IMR-90 (cell line): Measurements from ENCODE around the gene ITPR3. TPM values are rescaled to one million over a fixed set of nuclear protein-coding genes. Genes with fewer than 3 reads are reported as not detected.

Source experiments
- ATAC-seq: fragments of 200-7000 bp; cut with Tn5 transposase; 2 replicates; pipeline ENCODE4 v1.9.1; 2020; ENCODE audit warnings: low read depth, mild to moderate bottlenecking, moderate library complexity
- BruUV-seq: library from RNA; stranded (reverse); fragments of 400-500 nt; replicated peaks from 2 replicates; lab custom pipeline; 2021; lab: Mats Ljungman, UMichigan
- CTCF ChIA-PET: fragments of 300-600 bp; formaldehyde crosslinking; extraction: SDS; loops from one replicate; lab custom pipeline; 2021; ENCODE audit warnings: antibody characterized with exemption; lab: Yijun Ruan, JAX
- POLR2A ChIA-PET: fragments of 300-600 bp; sonication (Branson Sonifier 250); formaldehyde crosslinking; loops from one replicate; lab custom pipeline; 2022; ENCODE audit warnings: antibody characterized with exemption; ENCODE audit not compliant: unreplicated experiment; lab: Charles Lee
- DNase-seq: peaks from one replicate; pipeline ENCODE4 v3.0.0; 2013
- H2AFZ ChIP-seq: replicated peaks from 2 replicates; pipeline ENCODE3; 2013; ENCODE audit warnings: low read length, mild to moderate bottlenecking; ENCODE audit not compliant: poor library complexity
- H2AK5ac ChIP-seq: 2 replicates; pipeline ENCODE4 v1.6.1; 2013; ENCODE audit warnings: low read depth, low read length, inconsistent platforms
- H2AK9ac ChIP-seq: replicated peaks from 2 replicates; pipeline ENCODE3; 2013; ENCODE audit warnings: mild to moderate bottlenecking, low read depth, low read length, moderate library complexity; ENCODE audit not compliant: poor library complexity
- H2BK120ac ChIP-seq: 2 replicates; pipeline ENCODE4 v1.6.1; 2013; ENCODE audit warnings: low read depth, low read length, inconsistent platforms
- H2BK15ac ChIP-seq: 3 replicates; pipeline ENCODE4 v1.6.1; 2013; ENCODE audit warnings: low read depth, low read length, inconsistent platforms
- H2BK20ac ChIP-seq: 2 replicates; pipeline ENCODE4 v1.6.1; 2013; ENCODE audit warnings: low read depth, mild to moderate bottlenecking, inconsistent platforms, low read length, moderate library complexity
- H2BK5ac ChIP-seq: 2 replicates; pipeline ENCODE4 v1.6.1; 2013; ENCODE audit warnings: mild to moderate bottlenecking, low read depth, low read length, inconsistent platforms; ENCODE audit not compliant: poor library complexity, severe bottlenecking
- H3K14ac ChIP-seq: replicated peaks from 2 replicates; pipeline ENCODE4 v1.6.1; 2013; ENCODE audit warnings: low read depth, low read length, inconsistent platforms
- H3K18ac ChIP-seq: 2 replicates; pipeline ENCODE4 v1.6.1; 2013; ENCODE audit warnings: low read depth, low read length, control low read depth
- H3K23ac ChIP-seq: 2 replicates; pipeline ENCODE4 v1.6.1; 2013; ENCODE audit warnings: low read depth, low read length, inconsistent platforms
- H3K27ac ChIP-seq: 2 replicates; pipeline ENCODE4 v1.5.1; 2013; ENCODE audit warnings: mild to moderate bottlenecking, control low read depth, low read length; ENCODE audit not compliant: insufficient read depth
- H3K27me3 ChIP-seq: 2 replicates; pipeline ENCODE4 v1.6.1; 2013; ENCODE audit warnings: low read length; ENCODE audit not compliant: control insufficient read depth, insufficient read depth
- H3K36me3 ChIP-seq: 2 replicates; pipeline ENCODE4 v1.6.1; 2013; ENCODE audit warnings: low read length, mixed read lengths; ENCODE audit not compliant: control insufficient read depth, insufficient read depth
- H3K4ac ChIP-seq: 2 replicates; pipeline ENCODE4 v1.6.1; 2013; ENCODE audit warnings: low read depth, low read length, inconsistent platforms
- H3K4me1 ChIP-seq: 2 replicates; pipeline ENCODE4 v1.6.1; 2013; ENCODE audit warnings: low read length, mixed read lengths; ENCODE audit not compliant: control insufficient read depth, insufficient read depth
- H3K4me2 ChIP-seq: 2 replicates; pipeline ENCODE4 v1.6.1; 2013; ENCODE audit warnings: low read depth, mild to moderate bottlenecking, control low read depth, low read length, moderate library complexity
- H3K4me3 ChIP-seq: 2 replicates; pipeline ENCODE4 v1.5.1; 2013; ENCODE audit warnings: low read depth, mild to moderate bottlenecking, control low read depth, low read length, moderate library complexity; ENCODE audit not compliant: insufficient read depth
- H3K56ac ChIP-seq: 2 replicates; pipeline ENCODE4 v1.6.1; 2013; ENCODE audit warnings: low read length, inconsistent platforms; ENCODE audit not compliant: insufficient read depth; ENCODE audit errors: extremely low read depth
- H3K79me1 ChIP-seq, 2 experiments: 2 replicates each; pipeline ENCODE4 v1.6.1; 2013; ENCODE audit warnings: low read length in 2 of 2, inconsistent platforms in 1 of 2, low read depth in 1 of 2
- H3K9ac ChIP-seq: 2 replicates; pipeline ENCODE4 v1.6.1; 2013; ENCODE audit warnings: low read depth, low read length, control low read depth
- H3K9me1 ChIP-seq: 2 replicates; pipeline ENCODE4 v1.6.1; 2013; ENCODE audit warnings: low read length, inconsistent platforms; ENCODE audit not compliant: insufficient read depth
- H3K9me3 ChIP-seq: 2 replicates; pipeline ENCODE4 v1.6.1; 2013; ENCODE audit warnings: low read length; ENCODE audit not compliant: control insufficient read depth, insufficient read depth
- H4K20me1 ChIP-seq: 2 replicates; pipeline ENCODE4 v1.6.1; 2013; ENCODE audit warnings: low read length, inconsistent platforms; ENCODE audit not compliant: insufficient read depth
- H4K5ac ChIP-seq: 2 replicates; pipeline ENCODE4 v1.6.1; 2013; ENCODE audit warnings: mild to moderate bottlenecking, low read depth, low read length, control low read depth
- H4K8ac ChIP-seq, 2 experiments: 2 replicates each; pipeline ENCODE4 v1.6.1; 2013; ENCODE audit warnings: low read depth in 2 of 2, low read length in 2 of 2, control low read depth in 1 of 2, inconsistent platforms in 1 of 2
- H4K91ac ChIP-seq: 2 replicates; pipeline ENCODE4 v1.6.1; 2013; ENCODE audit warnings: low read depth, low read length, inconsistent platforms; ENCODE audit not compliant: insufficient read depth
- BHLHE40 ChIP-seq: fragments of 150-350 bp; IDR thresholded peaks from 2 replicates; pipeline ENCODE4 v1.6.1; 2016; ENCODE audit warnings: mild to moderate bottlenecking, low read depth, low read length
- CEBPB ChIP-seq: IDR thresholded peaks from 2 replicates; pipeline ENCODE4 v1.6.1; 2012; ENCODE audit warnings: low read depth, low read length, improper control_type of control experiment
- CHD1 ChIP-seq: IDR thresholded peaks from 2 replicates; pipeline ENCODE4 v1.6.1; 2012; ENCODE audit warnings: low read depth, low read length, improper control_type of control experiment
- FOS ChIP-seq: fragments of 150-350 bp; IDR thresholded peaks from 2 replicates; pipeline ENCODE4 v1.6.1; 2016; ENCODE audit warnings: low read depth, low read length
- MAFK ChIP-seq: IDR thresholded peaks from 2 replicates; pipeline ENCODE4 v1.6.1; 2012; ENCODE audit warnings: low read depth, low read length, improper control_type of control experiment
- MAZ ChIP-seq: IDR thresholded peaks from 2 replicates; pipeline ENCODE4 v1.6.1; 2012; ENCODE audit warnings: low read depth, mild to moderate bottlenecking, low read length, improper control_type of control experiment, moderate library complexity, borderline replicate concordance
- MXI1 ChIP-seq: IDR thresholded peaks from 2 replicates; pipeline ENCODE4 v1.6.1; 2012; ENCODE audit warnings: low read depth, mild to moderate bottlenecking, low read length, moderate library complexity, borderline replicate concordance
- NFE2L2 ChIP-seq: fragments of 150-350 bp; IDR thresholded peaks from 2 replicates; pipeline ENCODE4 v1.6.1; 2016; ENCODE audit warnings: low read depth, mild to moderate bottlenecking, low read length
- POLR2A ChIP-seq: IDR thresholded peaks from 2 replicates; pipeline ENCODE4 v1.6.1; 2012; ENCODE audit warnings: mild to moderate bottlenecking, low read depth, low read length
- RAD21 ChIP-seq: IDR thresholded peaks from 2 replicates; pipeline ENCODE4 v1.6.1; 2012; ENCODE audit warnings: low read length, improper control_type of control experiment
- RCOR1 ChIP-seq: IDR thresholded peaks from 2 replicates; pipeline ENCODE4 v1.6.1; 2012; ENCODE audit warnings: mild to moderate bottlenecking, low read length, improper control_type of control experiment; ENCODE audit not compliant: insufficient replicate concordance
- RFX5 ChIP-seq: IDR thresholded peaks from 2 replicates; pipeline ENCODE4 v1.8.0; 2012; ENCODE audit warnings: low read depth, mild to moderate bottlenecking, low read length, moderate library complexity
- SMC3 ChIP-seq: fragments of 150-350 bp; IDR thresholded peaks from 2 replicates; pipeline ENCODE4 v1.6.1; 2016; ENCODE audit warnings: low read depth, mild to moderate bottlenecking, antibody characterized with exemption, low read length, moderate library complexity
- WGBS, 2 experiments: methylation state at CpG; one replicate each; pipeline versions ENCODE4 v1.1.5 to v1.1.7; 2013; ENCODE audit warnings: missing lambda C conversion rate in 2 of 2; ENCODE audit not compliant: insufficient read length in 1 of 2; ENCODE audit errors: extremely low coverage in 2 of 2; 5-methylcytosine and 5-hydroxymethylcytosine counted together
- dilution Hi-C: fragments of 300-500 bp; cut with HindIII; formaldehyde crosslinking; loops from one replicate; pipeline ENCODE4 v1.14.3; 2018; ENCODE audit warnings: low sequenced_read_pairs; ENCODE audit not compliant: unreplicated experiment
- in situ Hi-C: fragments of 300-500 bp; cut with MboI; formaldehyde crosslinking; loops from 3 replicates; pipeline ENCODE4 v1.14.3; 2019; ENCODE audit warnings: low sequenced_read_pairs, inconsistent platforms, mixed read lengths
- intact Hi-C: fragments of 100-400 bp; cut with micrococcal nuclease; formaldehyde crosslinking; loops from 2 replicates; pipeline ENCODE4 v1.10.0; 2022
- polyA plus RNA-seq, 3 experiments: library from polyadenylated mRNA; depleted of rRNA; stranded (reverse); fragments of >200 nt; gene quantifications; 2 replicates each; pipeline ENCODE4 v1.2.3, GENCODE V29; 2012; ENCODE audit warnings: low replicate concordance in 1 of 3
- total RNA-seq: library from RNA; depleted of rRNA; stranded (reverse); fragments of >200 nt; gene quantifications from 2 replicates; pipeline ENCODE4 v1.2.3, GENCODE V29; 2012
- TF ChIP-seq, protein P1 (sequence below): fragments of 150-350 bp; IDR thresholded peaks from 2 replicates; pipeline ENCODE4 v1.6.1; 2017; ENCODE audit warnings: mild to moderate bottlenecking, antibody characterized with exemption, low read length, low read depth
- TF ChIP-seq, protein P2 (sequence below): conservative IDR thresholded peaks from 2 replicates; pipeline ENCODE4 v1.5.1; 2012; ENCODE audit warnings: mild to moderate bottlenecking, low read depth, low read length, improper control_type of control experiment

The ITPR3 gene
- total and polyA plus RNA-seq, 2 of the 4 experiments (the other 2 are of a cell fraction) = 1.6 to 3.7 TPM

DNA sequence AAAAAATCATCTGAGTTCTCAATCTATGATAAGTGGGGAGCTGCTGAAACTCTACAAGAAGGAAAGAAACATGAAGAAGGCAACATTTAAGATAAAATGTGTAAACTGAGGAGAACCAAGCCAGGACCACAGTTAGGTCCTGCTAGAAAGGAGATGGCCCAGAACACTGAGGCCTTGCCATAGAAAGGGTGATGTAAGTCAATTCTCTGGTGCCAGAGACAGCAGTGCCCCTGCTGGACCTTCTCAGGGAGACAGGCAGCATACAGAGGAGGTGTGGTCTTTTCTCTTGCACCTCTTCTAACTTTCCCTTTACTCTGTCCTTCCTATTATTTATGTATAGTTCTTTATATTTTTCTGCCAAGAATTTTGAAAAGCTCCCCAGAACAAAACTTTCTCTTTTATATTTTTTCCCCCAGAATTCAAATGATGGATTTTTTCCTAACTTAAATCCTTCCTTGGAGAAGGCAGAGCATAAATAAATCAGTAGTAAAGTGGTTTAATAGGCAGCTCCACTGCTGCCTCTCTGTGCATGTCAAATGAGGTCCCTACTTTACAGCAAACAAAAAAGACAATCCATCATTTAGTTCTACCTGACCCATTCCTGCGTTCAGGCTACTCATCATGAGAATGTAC lies 81.3 kb downstream of the ITPR3 start:
- WGBS, 2 experiments = no CpG with 5 or more reads among the region's 1 CpG
- dilution Hi-C loops = no loop called here
- in situ Hi-C loops = loop anchor here (5.0 to 10.0 kb wide), 2 partner anchors 115 to 248 kb away; partner anchors contain the start of gene ZBTB9
- Histone ChIP-seq H3K79me1 (peaks cover 5 to 28% of the 10 kb centered on the region in 2 experiments; a peak in 2 of 4 replicates), H3K9me3 (no peaks in the 10 kb centered on the region), H3K9me1 (peaks cover 7% of the 10 kb centered on the region; the same call in 1 of the 2 replicates), H3K36me3 (peaks cover 8% of the 10 kb centered on the region), H4K5ac (no peak overlapping the region), H2AK5ac (no peak overlapping the region), H3K4me3 (no peak overlapping the region), H4K8ac (no peak overlapping the region), H3K23ac (no peak overlapping the region), H2BK5ac (no peak overlapping the region), H4K20me1 (no peaks in the 10 kb centered on the region), H3K9ac (no peak overlapping the region), H3K4me2 (no peak overlapping the region), H3K4ac (no peak overlapping the region), H3K4me1 (peaks cover 2% of the 10 kb centered on the region; the same call in 1 of the 2 replicates), H4K91ac (no peak overlapping the region), H3K14ac (no peak overlapping the region), H2AFZ (no peak overlapping the region), H2BK15ac (no peak overlapping the region), H2AK9ac (no peak overlapping the region), H2BK120ac (no peak overlapping the region), H3K18ac (no peak overlapping the region), H3K27me3 (no peaks in the 10 kb centered on the region), H3K56ac (no peak overlapping the region), H2BK20ac (no peak overlapping the region), H3K27ac (no peak overlapping the region)
- ATAC-seq (peak; percentile 81), DNase-seq (peak; percentile 61)
- ChIA-PET CTCF (interaction anchor here (0.7 to 2.7 kb wide), 4 partner anchors 8 to 660 kb away, joined by 3 to 21 read pairs (median 3); no protein-coding TSS in a partner anchor), POLR2A (no interaction called here)
- intact Hi-C loops = no loop called here
- no TSS peak for BruUV-seq
- TF ChIP-seq CEBPB (peak; percentile 22; the same call in 1 of the 2 replicates), POLR2A (no peak), SMC3 (peak; percentile 40; the same call in 1 of the 2 replicates), CHD1 (no peak), MXI1 (no peak), NFE2L2 (no peak), MAZ (no peak), BHLHE40 (no peak), RCOR1 (no peak), FOS (no peak), RAD21 (peak; percentile 62), MAFK (no peak), RFX5 (no peak)
- TF ChIP-seq, protein P1, sequence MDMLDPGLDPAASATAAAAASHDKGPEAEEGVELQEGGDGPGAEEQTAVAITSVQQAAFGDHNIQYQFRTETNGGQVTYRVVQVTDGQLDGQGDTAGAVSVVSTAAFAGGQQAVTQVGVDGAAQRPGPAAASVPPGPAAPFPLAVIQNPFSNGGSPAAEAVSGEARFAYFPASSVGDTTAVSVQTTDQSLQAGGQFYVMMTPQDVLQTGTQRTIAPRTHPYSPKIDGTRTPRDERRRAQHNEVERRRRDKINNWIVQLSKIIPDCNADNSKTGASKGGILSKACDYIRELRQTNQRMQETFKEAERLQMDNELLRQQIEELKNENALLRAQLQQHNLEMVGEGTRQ = no peak
- TF ChIP-seq, protein P2, sequence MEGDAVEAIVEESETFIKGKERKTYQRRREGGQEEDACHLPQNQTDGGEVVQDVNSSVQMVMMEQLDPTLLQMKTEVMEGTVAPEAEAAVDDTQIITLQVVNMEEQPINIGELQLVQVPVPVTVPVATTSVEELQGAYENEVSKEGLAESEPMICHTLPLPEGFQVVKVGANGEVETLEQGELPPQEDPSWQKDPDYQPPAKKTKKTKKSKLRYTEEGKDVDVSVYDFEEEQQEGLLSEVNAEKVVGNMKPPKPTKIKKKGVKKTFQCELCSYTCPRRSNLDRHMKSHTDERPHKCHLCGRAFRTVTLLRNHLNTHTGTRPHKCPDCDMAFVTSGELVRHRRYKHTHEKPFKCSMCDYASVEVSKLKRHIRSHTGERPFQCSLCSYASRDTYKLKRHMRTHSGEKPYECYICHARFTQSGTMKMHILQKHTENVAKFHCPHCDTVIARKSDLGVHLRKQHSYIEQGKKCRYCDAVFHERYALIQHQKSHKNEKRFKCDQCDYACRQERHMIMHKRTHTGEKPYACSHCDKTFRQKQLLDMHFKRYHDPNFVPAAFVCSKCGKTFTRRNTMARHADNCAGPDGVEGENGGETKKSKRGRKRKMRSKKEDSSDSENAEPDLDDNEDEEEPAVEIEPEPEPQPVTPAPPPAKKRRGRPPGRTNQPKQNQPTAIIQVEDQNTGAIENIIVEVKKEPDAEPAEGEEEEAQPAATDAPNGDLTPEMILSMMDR = peak; percentile 56
